ENCODE results near the gene PRKRA.
A peak's percentile ranks its signal among the peaks of the same experiment; 100 is the strongest.

DNA sequence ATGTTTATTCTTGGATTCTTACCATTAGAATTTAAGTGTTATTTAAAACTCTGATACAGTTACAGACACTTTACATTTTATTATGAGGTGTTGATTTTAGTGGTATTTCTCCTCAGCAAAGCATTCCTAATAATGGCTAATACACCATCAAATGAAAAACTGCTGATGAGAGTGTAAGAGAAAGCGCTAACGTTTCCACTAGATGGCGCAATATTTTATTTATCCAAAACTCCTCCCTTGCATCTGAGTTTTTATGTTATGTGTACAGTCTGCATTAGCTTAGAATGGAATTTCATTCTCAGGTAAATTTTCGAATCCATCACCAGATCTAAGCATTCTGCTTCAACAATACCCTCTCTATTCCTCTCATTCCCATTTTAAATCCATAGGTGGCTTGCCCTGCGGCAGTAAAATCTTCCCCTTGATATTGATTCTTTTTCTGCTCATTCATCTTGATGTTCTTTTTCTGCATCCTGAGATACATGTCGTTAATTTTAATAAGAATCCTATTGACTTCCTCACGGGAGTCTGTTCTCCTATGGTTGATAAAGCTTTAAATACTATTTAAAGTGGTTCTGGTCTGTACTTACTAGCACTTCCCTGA is 53.9 kb downstream of the PRKRA start:
- TF ChIP-seq, protein P1, sequence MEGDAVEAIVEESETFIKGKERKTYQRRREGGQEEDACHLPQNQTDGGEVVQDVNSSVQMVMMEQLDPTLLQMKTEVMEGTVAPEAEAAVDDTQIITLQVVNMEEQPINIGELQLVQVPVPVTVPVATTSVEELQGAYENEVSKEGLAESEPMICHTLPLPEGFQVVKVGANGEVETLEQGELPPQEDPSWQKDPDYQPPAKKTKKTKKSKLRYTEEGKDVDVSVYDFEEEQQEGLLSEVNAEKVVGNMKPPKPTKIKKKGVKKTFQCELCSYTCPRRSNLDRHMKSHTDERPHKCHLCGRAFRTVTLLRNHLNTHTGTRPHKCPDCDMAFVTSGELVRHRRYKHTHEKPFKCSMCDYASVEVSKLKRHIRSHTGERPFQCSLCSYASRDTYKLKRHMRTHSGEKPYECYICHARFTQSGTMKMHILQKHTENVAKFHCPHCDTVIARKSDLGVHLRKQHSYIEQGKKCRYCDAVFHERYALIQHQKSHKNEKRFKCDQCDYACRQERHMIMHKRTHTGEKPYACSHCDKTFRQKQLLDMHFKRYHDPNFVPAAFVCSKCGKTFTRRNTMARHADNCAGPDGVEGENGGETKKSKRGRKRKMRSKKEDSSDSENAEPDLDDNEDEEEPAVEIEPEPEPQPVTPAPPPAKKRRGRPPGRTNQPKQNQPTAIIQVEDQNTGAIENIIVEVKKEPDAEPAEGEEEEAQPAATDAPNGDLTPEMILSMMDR (IDR thresholded peaks at IDR 0.05): peak; percentile 55 to 78 (median 72)
- TF ChIP-seq POLR2A (IDR thresholded peaks at IDR 0.05): no peak
